Neural cell (in vitro differentiated cells): ENCODE measurements around the gene DDX27. TPM values are rescaled to one million over a fixed set of nuclear protein-coding genes. Genes with fewer than 3 reads are reported as not detected.
A peak's percentile ranks its signal among the peaks of the same experiment; 100 is the strongest.

Source experiments
- H2AFZ ChIP-seq: fragments of 200-600, 300-800 bp; sonication (generic), shearing (Covaris generic); 2 replicates; pipeline ENCODE4 v1.6.0; 2014; ENCODE audit warnings: low read depth, mild to moderate bottlenecking, antibody characterized with exemption, low read length, moderate library complexity
- H3F3A ChIP-seq: fragments of 200-600 bp; shearing (Covaris generic); 2 replicates; pipeline ENCODE4 v1.6.1; 2016; ENCODE audit warnings: mild to moderate bottlenecking, moderate library complexity, mixed read lengths, antibody characterized with exemption, low read length; ENCODE audit not compliant: insufficient read depth, poor library complexity, severe bottlenecking
- H3K27ac ChIP-seq: fragments of 200-600, 300-800 bp; sonication (generic), shearing (Covaris generic); 2 replicates; pipeline ENCODE4 v1.5.1; 2014; ENCODE audit warnings: mild to moderate bottlenecking, low read length, moderate library complexity
- H3K27me3 ChIP-seq: fragments of 300-800, 200-600 bp; sonication (generic), shearing (Covaris generic); 2 replicates; pipeline ENCODE4 v1.6.0; 2014; ENCODE audit warnings: mild to moderate bottlenecking, low read depth, low read length, moderate library complexity; ENCODE audit not compliant: insufficient read depth
- H3K36me3 ChIP-seq: fragments of 300-800, 200-600 bp; sonication (generic), shearing (Covaris generic); 2 replicates; pipeline ENCODE4 v1.5.1; 2014; ENCODE audit warnings: mild to moderate bottlenecking, antibody characterized with exemption, low read length, moderate library complexity; ENCODE audit not compliant: insufficient read depth
- H3K4me2 ChIP-seq: fragments of 300-800, 200-600 bp; sonication (generic), shearing (Covaris generic); 2 replicates; pipeline ENCODE4 v1.6.0; 2014; ENCODE audit warnings: mild to moderate bottlenecking, low read length
- H3K4me3 ChIP-seq: fragments of 300-800, 200-600 bp; sonication (generic), shearing (Covaris generic); 2 replicates; pipeline ENCODE4 v1.5.1; 2014; ENCODE audit warnings: mild to moderate bottlenecking, low read length, moderate library complexity
- H3K79me2 ChIP-seq: fragments of 200-600 bp; shearing (Covaris generic); replicated peaks from 2 replicates; pipeline ENCODE4 v1.6.0; 2014; ENCODE audit warnings: mild to moderate bottlenecking, low read length, moderate library complexity; ENCODE audit not compliant: insufficient read depth
- H3K9ac ChIP-seq: fragments of 300-800, 200-600 bp; sonication (generic), shearing (Covaris generic); 2 replicates; pipeline ENCODE4 v1.6.1; 2016; ENCODE audit warnings: mild to moderate bottlenecking, low read length, mixed read lengths
- H3K9me2 ChIP-seq: fragments of 200-600 bp; shearing (Covaris generic); 2 replicates; pipeline ENCODE4 v1.6.1; 2016; ENCODE audit warnings: mild to moderate bottlenecking, low read length, mixed read lengths; ENCODE audit not compliant: insufficient read depth
- H3K9me3 ChIP-seq: fragments of 200-600, 300-800 bp; sonication (generic), shearing (Covaris generic); 2 replicates; pipeline ENCODE4 v1.6.1; 2016; ENCODE audit warnings: mild to moderate bottlenecking, mixed run types, low read length, moderate library complexity, mixed read lengths
- H4K20me1 ChIP-seq: fragments of 200-600 bp; shearing (Covaris generic); 2 replicates; pipeline ENCODE4 v1.6.1; 2016; ENCODE audit warnings: mild to moderate bottlenecking, mixed run types; ENCODE audit not compliant: insufficient read depth
- EP300 ChIP-seq: fragments of 450-650 bp; conservative IDR thresholded peaks from 2 replicates; pipeline ENCODE4 v1.6.1; 2014; ENCODE audit warnings: antibody characterized with exemption, mild to moderate bottlenecking, moderate library complexity; ENCODE audit not compliant: poor library complexity, severe bottlenecking
- EZH2 ChIP-seq: fragments of 200-600, 300-800 bp; shearing (Covaris generic), sonication (generic); IDR thresholded peaks from 2 replicates; pipeline ENCODE4 v1.6.1; 2014; ENCODE audit warnings: antibody characterized with exemption, low read length, borderline replicate concordance, mild to moderate bottlenecking; ENCODE audit not compliant: insufficient read depth, poor library complexity, severe bottlenecking
- MXI1 ChIP-seq: fragments of 450-650 bp; conservative IDR thresholded peaks from 2 replicates; pipeline ENCODE4 v1.6.1; 2014; ENCODE audit warnings: antibody characterized with exemption, mild to moderate bottlenecking; ENCODE audit not compliant: poor library complexity, severe bottlenecking
- POLR2AphosphoS5 ChIP-seq: IDR thresholded peaks from 2 replicates; pipeline ENCODE4 v1.6.1; 2012
- RAD21 ChIP-seq: fragments of 450-650 bp; conservative IDR thresholded peaks from 2 replicates; pipeline ENCODE4 v1.6.1; 2014; ENCODE audit warnings: antibody characterized with exemption, mild to moderate bottlenecking, moderate library complexity
- SMC3 ChIP-seq: fragments of 450-650 bp; conservative IDR thresholded peaks from 2 replicates; pipeline ENCODE4 v1.6.1; 2014; ENCODE audit warnings: antibody characterized with exemption, mild to moderate bottlenecking, moderate library complexity; ENCODE audit not compliant: poor library complexity
- TAF1 ChIP-seq: IDR thresholded peaks from 2 replicates; pipeline ENCODE4 v1.6.1; 2012; ENCODE audit warnings: low read depth
- polyA plus RNA-seq: library from polyadenylated mRNA; depleted of rRNA; stranded (reverse); fragments of >200 nt; gene quantifications from 2 replicates; pipeline ENCODE4 v1.2.3, GENCODE V29; 2014
- TF ChIP-seq, protein P1 (sequence below): IDR thresholded peaks from 2 replicates; pipeline ENCODE4 v1.6.1; 2012; ENCODE audit warnings: borderline replicate concordance
- TF ChIP-seq, protein P2 (sequence below): fragments of 450-650 bp; IDR thresholded peaks from 2 replicates; pipeline ENCODE4 v1.5.1; 2014; ENCODE audit warnings: antibody characterized with exemption, mild to moderate bottlenecking, moderate library complexity; ENCODE audit not compliant: poor library complexity, severe bottlenecking

Gene DDX27
- polyA plus RNA-seq, 1 donor from 2014 or later, result 35.4 TPM

DNA sequence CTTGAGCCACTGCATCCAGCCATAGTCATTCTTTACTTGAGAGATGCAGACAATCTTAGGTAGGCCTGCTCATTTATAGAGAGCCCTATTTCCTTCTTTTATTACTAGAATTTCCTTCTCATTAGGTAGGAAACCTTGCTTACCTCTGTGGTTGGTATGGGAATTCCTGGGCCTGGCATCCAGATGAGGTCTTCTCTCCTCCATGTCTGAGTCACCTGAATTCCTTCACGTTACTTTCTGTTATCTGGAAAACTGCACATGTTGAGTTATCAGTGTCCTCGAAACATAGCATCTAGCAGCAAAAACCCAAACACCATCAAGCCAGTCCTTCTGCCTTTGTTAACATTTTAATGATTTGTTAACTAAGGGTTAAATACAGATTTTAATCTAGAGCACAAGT, 56.4 kb downstream of the DDX27 start:
- H3K27ac ChIP-seq, result no peak overlapping the region
- H3K79me2 ChIP-seq, result peaks cover 30% of the 10 kb centered on the region
- H3K9ac ChIP-seq, result no peak overlapping the region
- H2AFZ ChIP-seq, result no peak overlapping the region
- TF ChIP-seq POLR2AphosphoS5, result no peak
- TF ChIP-seq EP300, result no peak
- no peak for TF ChIP-seq TAF1
- TF ChIP-seq MXI1, result no peak
- TF ChIP-seq, protein P1, sequence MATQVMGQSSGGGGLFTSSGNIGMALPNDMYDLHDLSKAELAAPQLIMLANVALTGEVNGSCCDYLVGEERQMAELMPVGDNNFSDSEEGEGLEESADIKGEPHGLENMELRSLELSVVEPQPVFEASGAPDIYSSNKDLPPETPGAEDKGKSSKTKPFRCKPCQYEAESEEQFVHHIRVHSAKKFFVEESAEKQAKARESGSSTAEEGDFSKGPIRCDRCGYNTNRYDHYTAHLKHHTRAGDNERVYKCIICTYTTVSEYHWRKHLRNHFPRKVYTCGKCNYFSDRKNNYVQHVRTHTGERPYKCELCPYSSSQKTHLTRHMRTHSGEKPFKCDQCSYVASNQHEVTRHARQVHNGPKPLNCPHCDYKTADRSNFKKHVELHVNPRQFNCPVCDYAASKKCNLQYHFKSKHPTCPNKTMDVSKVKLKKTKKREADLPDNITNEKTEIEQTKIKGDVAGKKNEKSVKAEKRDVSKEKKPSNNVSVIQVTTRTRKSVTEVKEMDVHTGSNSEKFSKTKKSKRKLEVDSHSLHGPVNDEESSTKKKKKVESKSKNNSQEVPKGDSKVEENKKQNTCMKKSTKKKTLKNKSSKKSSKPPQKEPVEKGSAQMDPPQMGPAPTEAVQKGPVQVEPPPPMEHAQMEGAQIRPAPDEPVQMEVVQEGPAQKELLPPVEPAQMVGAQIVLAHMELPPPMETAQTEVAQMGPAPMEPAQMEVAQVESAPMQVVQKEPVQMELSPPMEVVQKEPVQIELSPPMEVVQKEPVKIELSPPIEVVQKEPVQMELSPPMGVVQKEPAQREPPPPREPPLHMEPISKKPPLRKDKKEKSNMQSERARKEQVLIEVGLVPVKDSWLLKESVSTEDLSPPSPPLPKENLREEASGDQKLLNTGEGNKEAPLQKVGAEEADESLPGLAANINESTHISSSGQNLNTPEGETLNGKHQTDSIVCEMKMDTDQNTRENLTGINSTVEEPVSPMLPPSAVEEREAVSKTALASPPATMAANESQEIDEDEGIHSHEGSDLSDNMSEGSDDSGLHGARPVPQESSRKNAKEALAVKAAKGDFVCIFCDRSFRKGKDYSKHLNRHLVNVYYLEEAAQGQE, result no peak
- TF ChIP-seq SMC3, result no peak
- TF ChIP-seq RAD21, result no peak
- TF ChIP-seq, protein P2, sequence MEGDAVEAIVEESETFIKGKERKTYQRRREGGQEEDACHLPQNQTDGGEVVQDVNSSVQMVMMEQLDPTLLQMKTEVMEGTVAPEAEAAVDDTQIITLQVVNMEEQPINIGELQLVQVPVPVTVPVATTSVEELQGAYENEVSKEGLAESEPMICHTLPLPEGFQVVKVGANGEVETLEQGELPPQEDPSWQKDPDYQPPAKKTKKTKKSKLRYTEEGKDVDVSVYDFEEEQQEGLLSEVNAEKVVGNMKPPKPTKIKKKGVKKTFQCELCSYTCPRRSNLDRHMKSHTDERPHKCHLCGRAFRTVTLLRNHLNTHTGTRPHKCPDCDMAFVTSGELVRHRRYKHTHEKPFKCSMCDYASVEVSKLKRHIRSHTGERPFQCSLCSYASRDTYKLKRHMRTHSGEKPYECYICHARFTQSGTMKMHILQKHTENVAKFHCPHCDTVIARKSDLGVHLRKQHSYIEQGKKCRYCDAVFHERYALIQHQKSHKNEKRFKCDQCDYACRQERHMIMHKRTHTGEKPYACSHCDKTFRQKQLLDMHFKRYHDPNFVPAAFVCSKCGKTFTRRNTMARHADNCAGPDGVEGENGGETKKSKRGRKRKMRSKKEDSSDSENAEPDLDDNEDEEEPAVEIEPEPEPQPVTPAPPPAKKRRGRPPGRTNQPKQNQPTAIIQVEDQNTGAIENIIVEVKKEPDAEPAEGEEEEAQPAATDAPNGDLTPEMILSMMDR, result no peak
- TF ChIP-seq EZH2, result no peak
- no peaks in the 10 kb centered on the region for H4K20me1 ChIP-seq
- no peaks in the 10 kb centered on the region for H3K9me2 ChIP-seq
- H3K4me3 ChIP-seq, result no peak overlapping the region
- H3K36me3 ChIP-seq, result peaks cover 12% of the 10 kb centered on the region
- H3K27me3 ChIP-seq, result no peaks in the 10 kb centered on the region
- H3F3A ChIP-seq, result no peaks in the 10 kb centered on the region
- no peaks in the 10 kb centered on the region for H3K9me3 ChIP-seq
- H3K4me2 ChIP-seq, result no peak overlapping the region

DNA sequence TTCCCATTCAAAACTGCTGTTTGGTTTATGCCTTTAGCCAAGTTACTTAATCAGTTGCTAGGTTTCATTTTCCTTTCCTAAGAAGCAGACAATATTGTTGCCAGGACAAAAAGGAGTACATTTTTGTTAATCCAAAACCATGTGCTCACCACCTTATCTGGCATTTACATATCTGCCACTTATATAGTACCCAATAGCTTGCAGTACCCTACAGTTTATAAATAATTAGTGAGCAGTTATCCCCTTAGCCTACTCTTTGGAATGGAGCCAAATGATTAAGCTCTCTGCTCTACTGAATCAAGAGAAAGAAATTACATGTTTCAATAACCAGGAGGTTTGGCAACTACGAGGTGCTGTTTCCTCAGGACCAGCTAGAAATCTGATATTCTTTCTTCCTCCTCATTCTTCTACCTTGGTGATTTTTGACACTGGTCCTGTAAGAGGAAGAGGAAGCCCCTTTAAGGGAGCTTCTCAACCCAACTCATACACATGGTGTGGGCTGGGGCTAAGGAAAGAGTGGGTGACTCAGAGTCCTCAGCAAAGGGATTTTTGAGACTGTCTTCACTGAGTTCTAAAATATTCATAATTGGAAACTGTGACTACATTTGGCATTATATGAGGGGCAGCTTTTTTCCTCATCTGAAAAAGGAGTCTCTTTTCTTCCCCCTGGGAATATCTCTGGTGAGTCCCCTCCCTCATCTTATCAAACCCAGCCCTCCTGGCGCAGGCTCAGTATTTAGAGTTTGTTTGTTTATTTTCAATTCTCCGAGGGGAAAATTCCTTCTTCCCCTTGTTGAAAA, 57.1 kb downstream of the DDX27 start:
- H3K36me3 ChIP-seq, result peaks cover 8% of the 10 kb centered on the region
- no peak overlapping the region for H3K27ac ChIP-seq
- H3K9me3 ChIP-seq, result no peaks in the 10 kb centered on the region
- H3F3A ChIP-seq, result no peaks in the 10 kb centered on the region
- H2AFZ ChIP-seq, result no peak overlapping the region
- H3K27me3 ChIP-seq, result no peaks in the 10 kb centered on the region
- TF ChIP-seq SMC3, result no peak
- no peak for TF ChIP-seq EP300
- TF ChIP-seq, protein P2, result no peak
- TF ChIP-seq, protein P1, result no peak
- no peak for TF ChIP-seq POLR2AphosphoS5
- TF ChIP-seq EZH2, result no peak
- no peaks in the 10 kb centered on the region for H3K9me2 ChIP-seq
- no peaks in the 10 kb centered on the region for H4K20me1 ChIP-seq
- H3K79me2 ChIP-seq, result peaks cover 37% of the 10 kb centered on the region
- H3K4me2 ChIP-seq, result peak overlapping the region; percentile 77
- H3K9ac ChIP-seq, result no peak overlapping the region
- H3K4me3 ChIP-seq, result peak overlapping the region; percentile 77
